WTC11 (cell line): ENCODE results near the gene EYS.

ENCODE experiments used
- CREM ChIP-seq: sonication (generic); formaldehyde crosslinking; IDR thresholded peaks from 2 replicates; pipeline ENCODE4 v1.8.1; 2022; ENCODE audit warnings: mild to moderate bottlenecking, missing genetic modification reagents, moderate library complexity
- NFATC4 ChIP-seq: fragments of 250-450 bp; sonication (Bioruptor Pico); IDR thresholded peaks from 2 replicates; pipeline ENCODE4 v1.9.0; 2021; ENCODE audit warnings: mild to moderate bottlenecking
- TF ChIP-seq, protein P1 (sequence below): fragments of 200-600 bp; IDR thresholded peaks from 2 replicates; pipeline ENCODE4 v1.8.0; 2022; ENCODE audit warnings: antibody characterized with exemption

DNA sequence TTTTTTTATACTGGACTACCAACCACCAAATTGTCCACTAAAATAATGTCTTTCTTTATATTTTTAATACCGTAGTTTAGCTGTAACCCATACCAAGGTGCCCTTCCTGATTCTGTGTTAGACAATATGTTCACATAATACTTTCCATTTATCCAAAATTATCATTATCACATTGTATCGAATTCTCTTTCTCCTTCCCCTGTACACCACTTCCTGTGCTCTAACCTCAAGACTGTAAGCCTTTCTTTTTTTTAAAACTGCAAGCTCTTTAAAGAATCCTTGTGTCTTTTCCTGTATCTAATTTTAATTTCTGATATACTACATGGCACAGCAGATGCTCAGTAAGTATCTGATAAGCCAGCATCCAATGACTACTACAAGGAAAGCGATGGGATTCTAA is 917.5 kb downstream of the EYS start:
- TF ChIP-seq, protein P1, sequence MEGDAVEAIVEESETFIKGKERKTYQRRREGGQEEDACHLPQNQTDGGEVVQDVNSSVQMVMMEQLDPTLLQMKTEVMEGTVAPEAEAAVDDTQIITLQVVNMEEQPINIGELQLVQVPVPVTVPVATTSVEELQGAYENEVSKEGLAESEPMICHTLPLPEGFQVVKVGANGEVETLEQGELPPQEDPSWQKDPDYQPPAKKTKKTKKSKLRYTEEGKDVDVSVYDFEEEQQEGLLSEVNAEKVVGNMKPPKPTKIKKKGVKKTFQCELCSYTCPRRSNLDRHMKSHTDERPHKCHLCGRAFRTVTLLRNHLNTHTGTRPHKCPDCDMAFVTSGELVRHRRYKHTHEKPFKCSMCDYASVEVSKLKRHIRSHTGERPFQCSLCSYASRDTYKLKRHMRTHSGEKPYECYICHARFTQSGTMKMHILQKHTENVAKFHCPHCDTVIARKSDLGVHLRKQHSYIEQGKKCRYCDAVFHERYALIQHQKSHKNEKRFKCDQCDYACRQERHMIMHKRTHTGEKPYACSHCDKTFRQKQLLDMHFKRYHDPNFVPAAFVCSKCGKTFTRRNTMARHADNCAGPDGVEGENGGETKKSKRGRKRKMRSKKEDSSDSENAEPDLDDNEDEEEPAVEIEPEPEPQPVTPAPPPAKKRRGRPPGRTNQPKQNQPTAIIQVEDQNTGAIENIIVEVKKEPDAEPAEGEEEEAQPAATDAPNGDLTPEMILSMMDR, result no peak
- no peak for TF ChIP-seq CREM (CRISPR knock-in tag)
- TF ChIP-seq NFATC4 (CRISPR knock-in tag), result no peak
